ENCODE data around the gene PTPRF.

Gene PTPRF

GRCh38 chr1:43570277-43570676, 39.6 kb downstream of the PTPRF start:
- no peak for TF ChIP-seq JUND (IDR thresholded peaks at IDR 0.05; ENCODE audit: low read depth)
- no peak for DNase-seq (ENCODE audit: low read depth in 1 of 2, low spot score in 1 of 2)
- in situ Hi-C loops (cut with HindIII; ENCODE audit: low pct_unique_long_range_greater_than_20kb, low sequenced_read_pairs): no loop called here

DNA sequence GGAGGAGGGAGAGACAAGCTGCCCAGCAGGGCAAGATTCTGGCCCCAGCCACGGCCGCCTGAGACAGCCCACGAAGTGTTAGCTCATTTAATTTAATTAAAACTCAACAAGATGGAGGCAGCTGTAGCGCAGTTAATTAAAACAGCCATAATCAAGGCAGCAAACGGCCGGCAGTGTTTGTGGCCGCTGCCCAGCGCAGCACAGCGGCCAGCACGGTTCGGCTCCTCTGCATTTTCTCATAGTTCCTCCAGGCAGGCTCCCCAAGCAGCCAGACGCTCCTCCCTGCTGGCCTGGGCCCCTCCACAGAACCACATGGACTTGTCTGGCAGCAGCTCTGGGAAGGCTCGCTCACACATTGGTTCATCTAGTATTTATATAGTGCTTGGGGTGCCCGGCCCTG, 40.0 kb downstream of the PTPRF start:
- in situ Hi-C loops (cut with HindIII; ENCODE audit: low pct_unique_long_range_greater_than_20kb, low sequenced_read_pairs): no loop called here
- TF ChIP-seq JUND (IDR thresholded peaks at IDR 0.05; ENCODE audit: low read depth): no peak
- DNase-seq (ENCODE audit: low read depth in 1 of 2, low spot score in 1 of 2): no peak

DNA sequence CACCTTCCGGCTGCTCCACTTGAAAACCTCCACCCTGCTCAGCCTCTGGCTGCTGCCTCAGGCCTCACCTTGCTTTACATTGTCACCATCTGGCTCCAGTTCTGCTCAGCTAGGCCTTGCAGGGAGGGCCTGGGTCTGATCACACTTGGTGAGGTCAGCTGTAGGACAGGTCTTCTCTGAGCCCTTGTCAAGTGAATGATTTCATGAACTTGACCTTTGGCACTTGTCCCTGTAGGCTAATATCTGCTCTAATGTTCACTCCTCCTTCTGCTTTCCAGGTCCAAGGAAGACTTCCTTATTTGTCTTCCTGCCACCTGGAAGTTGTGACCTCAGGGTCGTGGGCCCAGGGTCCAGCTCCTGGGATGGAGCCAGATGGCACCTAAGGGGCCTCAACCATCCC, 41.4 kb downstream of the PTPRF start:
- no peak for DNase-seq (ENCODE audit: low read depth in 1 of 2, low spot score in 1 of 2)
- in situ Hi-C loops (cut with HindIII; ENCODE audit: low pct_unique_long_range_greater_than_20kb, low sequenced_read_pairs): no loop called here
- no peak for TF ChIP-seq JUND (IDR thresholded peaks at IDR 0.05; ENCODE audit: low read depth)

DNA sequence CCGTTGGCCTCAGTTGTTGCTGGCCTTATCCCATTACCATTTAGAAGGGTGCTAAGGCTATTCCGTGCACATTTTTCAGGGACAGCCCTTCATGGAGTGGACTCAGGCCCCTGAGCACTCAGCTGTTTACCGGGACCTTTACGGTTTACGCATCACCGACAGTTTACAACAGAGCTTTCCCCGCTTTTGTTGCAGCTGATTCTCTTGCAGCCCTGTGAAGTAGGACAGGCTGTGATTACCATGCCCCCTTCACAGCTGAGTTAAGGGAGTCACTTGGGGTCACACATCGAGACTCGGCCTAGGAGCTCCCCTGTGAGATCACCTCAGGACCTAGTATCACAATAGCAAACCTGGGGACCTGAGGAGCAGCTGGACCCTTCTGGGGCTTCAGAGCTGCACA, 41.9 kb downstream of the PTPRF start:
- in situ Hi-C loops (cut with HindIII; ENCODE audit: low pct_unique_long_range_greater_than_20kb, low sequenced_read_pairs): no loop called here
- TF ChIP-seq JUND (IDR thresholded peaks at IDR 0.05; ENCODE audit: low read depth): no peak
- no peak for DNase-seq (ENCODE audit: low read depth in 1 of 2, low spot score in 1 of 2)

GRCh38 chr1:43573066-43573800, 42.5 kb downstream of the PTPRF start:
- DNase-seq (ENCODE audit: low read depth in 1 of 2, low spot score in 1 of 2): no peak
- no peak for TF ChIP-seq JUND (IDR thresholded peaks at IDR 0.05; ENCODE audit: low read depth)
- in situ Hi-C loops (cut with HindIII; ENCODE audit: low pct_unique_long_range_greater_than_20kb, low sequenced_read_pairs): no loop called here

- DNase-seq (ENCODE audit: low read depth in 1 of 2, low spot score in 1 of 2): no peak
- no peak for TF ChIP-seq JUND (IDR thresholded peaks at IDR 0.05; ENCODE audit: low read depth)
- in situ Hi-C loops (cut with HindIII; ENCODE audit: low pct_unique_long_range_greater_than_20kb, low sequenced_read_pairs): no loop called here
Observed at GRCh38 chr1:43576521-43576920, 45.8 kb downstream of the PTPRF start.

DNA sequence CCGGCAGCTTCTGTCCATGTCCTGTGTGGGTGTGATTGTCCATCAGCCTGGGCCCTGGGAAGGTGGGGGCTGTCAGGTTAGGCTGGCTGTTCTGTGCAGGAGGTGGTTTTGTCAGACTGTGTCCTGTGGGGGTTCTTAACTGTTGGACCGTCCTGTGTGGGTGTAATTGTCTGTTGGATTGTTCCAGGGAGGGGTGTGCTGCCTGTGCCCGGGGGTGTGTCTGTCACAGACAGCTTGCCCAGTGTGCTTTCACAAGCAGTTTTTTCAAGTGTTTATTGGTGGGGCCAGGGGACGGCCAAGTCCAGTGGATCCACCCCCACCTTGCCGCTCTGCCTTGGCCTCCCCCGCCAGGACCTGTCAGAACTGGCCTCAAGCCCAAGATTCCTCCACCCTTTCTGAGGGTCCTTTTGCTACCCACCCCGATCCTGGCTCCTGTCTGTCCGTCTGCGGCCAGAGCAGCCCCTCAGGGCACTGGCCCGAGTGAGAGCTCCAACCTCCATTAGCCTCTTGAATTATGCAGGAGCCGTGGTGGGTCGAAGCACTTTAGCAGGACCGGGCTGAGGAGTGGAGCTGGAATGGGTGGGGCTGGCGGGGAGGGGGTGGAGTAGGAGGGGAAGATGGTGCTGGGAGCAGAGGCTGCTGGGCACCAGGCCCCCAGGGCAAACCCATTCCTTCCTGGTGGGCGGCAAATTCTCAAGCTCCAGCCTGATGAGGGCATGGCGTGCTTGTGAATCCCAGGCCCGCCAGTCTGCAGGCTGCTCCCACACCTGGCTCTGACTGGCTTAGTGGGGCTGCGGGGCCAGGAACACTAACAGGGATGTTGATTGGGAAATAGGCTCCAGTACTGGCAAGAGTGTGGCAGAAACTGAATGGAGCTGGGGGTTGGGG, 47.2 kb downstream of the PTPRF start:
- in situ Hi-C loops (cut with HindIII; ENCODE audit: low pct_unique_long_range_greater_than_20kb, low sequenced_read_pairs): no loop called here
- no peak for DNase-seq (ENCODE audit: low read depth in 1 of 2, low spot score in 1 of 2)
- no peak for TF ChIP-seq JUND (IDR thresholded peaks at IDR 0.05; ENCODE audit: low read depth)

DNA sequence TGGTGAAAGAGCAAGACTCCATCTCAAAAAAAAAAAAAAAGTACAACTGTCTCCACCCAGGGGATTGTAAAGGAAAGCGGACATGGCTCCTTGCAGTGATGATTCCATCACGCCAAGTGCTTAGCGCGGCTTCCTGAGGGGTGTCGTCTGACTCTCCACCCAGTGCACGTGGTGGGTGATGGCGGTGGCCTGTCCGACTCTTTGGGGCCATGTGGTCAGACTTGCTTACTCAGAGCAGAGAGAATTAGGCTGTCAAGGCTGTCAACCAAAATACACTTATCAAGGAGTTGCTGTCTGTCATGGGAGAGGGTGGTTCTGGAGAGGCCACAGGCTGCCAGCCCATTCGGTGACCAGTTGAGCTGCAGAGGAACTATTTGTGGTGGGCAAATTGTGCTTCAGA, 49.4 kb downstream of the PTPRF start:
- in situ Hi-C loops (cut with HindIII; ENCODE audit: low pct_unique_long_range_greater_than_20kb, low sequenced_read_pairs): no loop called here

GRCh38 chr1:43582162-43582566, 51.5 kb downstream of the PTPRF start:
- in situ Hi-C loops (cut with HindIII; ENCODE audit: low pct_unique_long_range_greater_than_20kb, low sequenced_read_pairs): no loop called here
- TF ChIP-seq JUND (IDR thresholded peaks at IDR 0.05; ENCODE audit: low read depth): no peak

More for the DNA sequence above, 49.4 kb downstream of the PTPRF start:
- no peak for DNase-seq (ENCODE audit: low read depth in 1 of 2, low spot score in 1 of 2)
- no peak for TF ChIP-seq JUND (IDR thresholded peaks at IDR 0.05; ENCODE audit: low read depth)

GRCh38 chr1:43583058-43583457, 52.4 kb downstream of the PTPRF start:
- no peak for DNase-seq (ENCODE audit: low read depth in 1 of 2, low spot score in 1 of 2)
- in situ Hi-C loops (cut with HindIII; ENCODE audit: low pct_unique_long_range_greater_than_20kb, low sequenced_read_pairs): no loop called here
- TF ChIP-seq JUND (IDR thresholded peaks at IDR 0.05; ENCODE audit: low read depth): no peak

More at GRCh38 chr1:43582162-43582566, 51.5 kb downstream of the PTPRF start:
- DNase-seq (ENCODE audit: low read depth in 1 of 2, low spot score in 1 of 2): no peak

GRCh38 chr1:43584204-43584603, 53.5 kb downstream of the PTPRF start:
- in situ Hi-C loops (cut with HindIII; ENCODE audit: low pct_unique_long_range_greater_than_20kb, low sequenced_read_pairs): no loop called here
- no peak for TF ChIP-seq JUND (IDR thresholded peaks at IDR 0.05; ENCODE audit: low read depth)
- no peak for DNase-seq (ENCODE audit: low read depth in 1 of 2, low spot score in 1 of 2)

DNA sequence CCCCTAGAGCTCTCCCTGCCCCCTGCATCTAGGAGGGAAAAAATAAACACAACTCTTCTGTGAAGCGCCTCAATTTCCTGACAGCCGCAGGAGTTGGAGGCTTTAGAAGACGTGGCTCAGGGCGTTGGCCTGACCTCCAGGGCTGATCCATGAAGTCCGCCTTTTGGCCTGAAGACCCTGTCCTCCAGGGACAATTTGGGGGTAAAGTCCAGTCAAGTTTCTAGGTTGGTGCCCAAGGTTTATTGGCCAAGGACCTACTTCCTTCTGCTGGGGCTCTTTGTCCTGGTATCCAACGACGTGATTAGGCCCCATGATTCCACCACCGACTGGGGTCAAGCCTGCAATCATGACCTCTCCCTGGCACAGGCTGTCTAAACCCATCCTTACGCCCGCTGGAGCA, 54.9 kb downstream of the PTPRF start:
- no peak for TF ChIP-seq JUND (IDR thresholded peaks at IDR 0.05; ENCODE audit: low read depth)
- in situ Hi-C loops (cut with HindIII; ENCODE audit: low pct_unique_long_range_greater_than_20kb, low sequenced_read_pairs): no loop called here
- DNase-seq (ENCODE audit: low read depth in 1 of 2, low spot score in 1 of 2): no peak

GRCh38 chr1:43586136-43586731, 55.6 kb downstream of the PTPRF start:
- no peak for DNase-seq (ENCODE audit: low read depth in 1 of 2, low spot score in 1 of 2)
- in situ Hi-C loops (cut with HindIII; ENCODE audit: low pct_unique_long_range_greater_than_20kb, low sequenced_read_pairs): no loop called here
- no peak for TF ChIP-seq JUND (IDR thresholded peaks at IDR 0.05; ENCODE audit: low read depth)
